ENCODE measurements around the gene CORO2B.

Gene CORO2B

GRCh38 chr15:68554721-68555678 lies 23.8 kb upstream of the CORO2B start:
- DNase-seq: no peak

DNA sequence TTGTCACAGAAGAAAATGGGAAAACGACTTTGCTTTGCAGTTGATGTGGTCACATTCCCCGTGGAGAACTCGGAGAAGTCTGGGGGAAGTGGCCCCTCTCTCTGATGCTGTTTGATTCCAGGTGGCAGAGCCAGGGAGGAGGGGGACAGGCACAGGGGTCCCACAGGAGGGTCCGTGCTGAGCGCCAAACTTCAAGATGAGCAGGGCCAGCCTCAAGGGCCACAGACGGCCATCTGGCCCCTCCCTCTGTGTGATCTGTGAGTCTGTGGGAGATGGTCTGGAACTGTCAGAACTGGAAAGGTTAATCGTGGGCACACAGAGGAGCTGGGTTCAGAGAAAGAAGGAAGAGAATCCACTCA lies 23.1 kb upstream of the CORO2B start:
- DNase-seq: no peak

DNA sequence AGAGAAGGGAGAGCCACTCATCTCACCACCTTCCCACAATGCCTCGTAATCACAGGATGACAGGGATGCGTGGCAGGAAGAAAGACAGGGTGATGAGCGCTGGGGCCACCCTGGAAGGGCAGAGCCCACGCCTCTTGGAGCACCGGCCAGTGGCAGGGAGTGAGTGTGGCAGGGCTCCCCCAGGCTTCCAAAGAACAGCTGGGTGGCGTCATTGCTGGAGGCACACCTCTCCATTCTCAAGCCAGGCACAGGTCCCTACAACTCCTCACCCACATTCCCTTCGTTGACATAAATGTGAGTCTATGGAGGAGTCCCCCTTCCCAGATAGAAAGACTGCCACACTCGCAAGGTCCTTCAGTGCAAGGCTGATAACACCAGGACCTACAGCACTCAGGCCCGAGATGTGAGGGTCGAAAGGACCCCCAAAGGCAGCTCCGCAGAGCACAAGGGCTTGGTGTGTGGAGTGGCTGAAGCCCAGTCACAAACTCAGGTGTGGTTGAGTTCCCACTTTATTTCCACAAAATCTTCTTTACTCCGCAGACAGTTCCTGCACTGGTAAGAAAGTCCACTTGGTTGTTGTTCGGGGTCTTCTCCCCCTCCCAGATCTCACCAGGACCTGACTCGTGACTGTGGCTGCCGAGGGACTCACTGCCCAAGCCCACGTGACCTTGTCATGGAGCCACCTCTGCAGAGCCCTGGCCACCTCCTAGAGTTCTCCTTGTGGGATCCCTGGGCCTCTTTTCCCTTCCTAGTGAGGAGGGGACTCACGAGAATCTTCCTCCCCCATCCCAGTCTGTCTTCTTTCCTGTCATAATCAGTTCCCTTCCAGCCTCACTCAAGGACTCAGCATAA lies 22.4 kb upstream of the CORO2B start:
- no peak for DNase-seq

DNA sequence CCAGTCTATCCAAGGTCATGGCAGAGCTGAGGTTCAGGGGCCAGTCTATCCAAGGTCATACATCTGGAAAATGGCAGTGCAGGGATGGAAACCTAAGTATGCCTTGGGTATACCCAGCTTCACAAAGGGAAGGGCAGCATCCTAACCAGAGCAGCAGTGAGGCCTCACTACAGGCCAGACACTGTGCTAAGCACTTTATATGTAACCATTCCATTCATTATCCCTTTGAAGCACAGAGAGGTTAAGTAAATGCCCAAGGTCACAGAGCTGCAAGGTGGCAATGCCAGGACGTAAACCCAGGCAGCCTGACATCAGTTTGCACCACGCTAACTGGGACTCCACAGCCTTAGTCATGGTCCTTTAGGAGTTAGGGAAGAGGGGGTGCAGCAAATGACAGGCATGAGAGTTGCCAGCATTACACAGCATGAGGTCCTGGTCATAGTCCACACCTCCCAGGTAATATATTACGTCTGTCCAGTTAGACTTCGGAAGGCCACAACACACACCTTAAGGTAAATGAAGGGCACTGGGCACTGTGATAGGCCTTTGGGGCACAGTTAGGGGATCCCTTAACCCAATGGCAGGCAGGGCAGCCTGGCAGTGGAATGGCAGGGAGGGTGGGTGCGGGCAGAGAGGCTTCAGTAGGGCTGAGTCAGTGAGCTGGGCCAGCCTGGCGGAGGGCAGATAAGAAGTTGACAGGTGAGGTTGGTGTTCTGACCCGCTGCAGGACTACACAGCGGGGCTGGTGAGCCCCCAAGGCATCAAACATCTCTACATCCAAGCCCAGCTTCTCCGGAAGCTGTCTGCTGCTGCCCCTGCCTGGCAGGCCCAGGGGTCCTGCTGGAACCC lies 21.1 kb upstream of the CORO2B start:
- no peak for DNase-seq

GRCh38 chr15:68558318-68559305 lies 20.2 kb upstream of the CORO2B start:
- no peak for DNase-seq

GRCh38 chr15:68559345-68560310 lies 19.2 kb upstream of the CORO2B start:
- peak in 1 of 2 experiments; percentile 52 for DNase-seq

DNA sequence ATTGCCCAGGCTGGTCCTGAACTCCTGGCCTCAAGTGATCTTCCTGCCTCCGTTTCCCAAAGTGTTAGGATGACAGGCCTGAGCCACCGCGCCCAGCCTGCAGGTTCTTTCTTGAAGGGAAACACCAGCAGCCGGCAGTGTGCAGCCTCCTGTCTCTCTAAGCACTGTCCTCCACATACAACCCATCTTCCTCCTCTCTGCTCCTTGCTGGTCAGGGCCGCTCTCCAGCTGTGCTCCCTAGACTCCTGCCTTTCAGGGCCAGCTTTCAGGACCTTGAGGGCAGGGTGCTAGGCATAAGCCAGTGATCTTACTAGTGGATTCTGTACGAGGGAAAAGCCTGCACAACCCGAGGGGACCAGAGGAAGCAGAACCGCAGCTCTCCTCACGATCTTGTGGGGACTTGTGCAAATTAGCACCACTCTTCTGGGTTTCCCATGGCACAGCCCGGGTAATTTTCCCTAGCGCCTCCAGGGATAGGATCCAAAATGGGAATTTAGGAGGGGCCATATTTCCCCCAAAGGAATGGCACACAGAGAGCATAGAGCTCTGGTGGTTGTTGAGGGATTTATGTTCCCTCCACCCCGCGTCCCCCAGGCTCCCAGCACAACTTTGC lies 18.2 kb upstream of the CORO2B start:
- DNase-seq: no peak

DNA sequence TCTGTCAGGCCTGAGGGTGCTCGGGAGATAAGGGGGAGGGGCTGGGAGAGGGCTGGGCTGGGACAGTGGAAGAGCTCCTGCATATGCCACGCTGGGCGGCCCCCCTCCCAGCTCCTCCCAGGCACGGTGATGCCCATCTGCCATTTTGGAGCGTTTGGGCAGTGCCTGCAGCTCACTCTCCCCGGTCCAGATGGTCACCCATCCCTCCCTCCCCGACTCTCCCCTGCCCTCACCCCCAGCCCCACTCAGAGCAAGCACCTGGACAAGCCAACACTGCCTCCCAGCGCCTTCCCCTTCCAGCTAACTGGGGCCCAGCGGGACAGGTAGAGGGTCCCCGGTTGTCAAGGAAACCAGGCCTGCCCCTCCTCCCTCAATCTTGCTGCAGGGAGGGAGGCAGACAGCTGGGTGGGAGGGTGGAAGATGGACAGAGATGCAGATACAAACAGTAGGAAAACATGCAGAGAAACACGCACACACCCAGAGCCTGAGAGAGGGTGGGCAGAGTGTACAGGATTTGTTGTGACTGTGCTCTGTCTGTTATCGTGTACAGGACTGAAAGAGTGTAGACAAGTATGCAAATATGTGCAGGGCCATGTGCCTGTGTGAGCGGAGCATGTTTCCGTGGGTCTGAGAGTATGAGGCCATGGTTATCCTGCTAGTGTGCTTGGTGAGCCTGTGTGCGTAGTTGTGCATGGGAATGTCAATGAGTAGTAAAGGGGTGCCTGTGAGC lies 17.5 kb upstream of the CORO2B start:
- no peak for DNase-seq

DNA sequence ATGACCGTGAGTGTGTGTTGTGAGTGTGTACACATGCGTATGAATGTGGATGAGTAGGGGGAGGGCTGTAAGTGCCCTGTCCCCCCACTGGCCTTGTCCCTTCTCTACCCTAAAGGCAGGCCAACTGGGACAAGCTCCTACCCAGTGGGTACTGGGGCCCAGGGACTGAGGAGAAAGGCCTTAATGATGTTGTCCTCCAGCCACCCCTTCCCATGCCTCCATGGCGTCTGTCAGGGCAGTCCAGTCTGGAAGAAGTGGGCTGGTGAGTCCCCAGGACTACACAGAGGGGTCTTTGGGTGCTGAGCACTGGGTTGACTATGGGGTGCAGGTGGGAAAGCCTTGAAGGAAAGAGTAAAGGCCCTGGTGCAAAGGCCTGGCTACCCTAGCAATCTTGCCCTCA lies 16.9 kb upstream of the CORO2B start:
- no peak for DNase-seq

DNA sequence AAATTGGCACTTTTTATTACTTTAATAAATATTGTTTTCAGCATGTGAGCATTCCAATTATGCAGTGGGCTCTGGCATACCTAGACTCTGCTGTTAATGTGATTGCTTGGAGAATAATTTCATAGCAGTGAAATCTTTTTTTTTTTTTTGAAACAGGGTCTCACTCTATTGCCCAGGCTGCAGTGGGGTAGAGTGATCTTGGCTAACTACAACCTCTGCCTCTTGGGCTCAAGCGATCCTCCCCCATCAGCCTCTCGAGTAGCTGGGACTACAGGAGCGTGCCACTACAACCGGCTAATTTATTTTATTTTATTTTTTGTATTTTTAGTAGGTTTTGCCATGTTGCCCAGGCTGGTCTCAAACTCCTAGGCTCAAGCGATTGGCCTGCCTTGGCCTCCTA lies 14.6 kb upstream of the CORO2B start:
- DNase-seq: no peak

DNA sequence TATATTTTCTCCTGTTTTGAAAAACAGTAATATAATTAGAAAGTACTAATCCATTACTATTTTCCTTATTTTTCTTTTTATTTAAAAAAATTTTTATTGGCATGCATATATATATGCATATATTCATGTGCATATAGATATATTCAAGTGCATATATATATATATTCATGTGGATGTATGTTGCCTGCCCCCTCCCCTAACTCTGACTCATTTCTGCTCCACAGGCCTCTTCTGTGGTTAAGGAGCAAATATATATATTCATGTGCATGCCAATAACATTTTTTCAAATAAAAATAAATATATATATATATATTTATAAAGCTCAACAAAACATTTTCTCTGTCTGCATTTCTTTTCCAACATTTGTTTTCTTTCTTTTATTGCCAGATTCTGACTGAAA lies 13.6 kb upstream of the CORO2B start:
- DNase-seq: no peak

GRCh38 chr15:68565726-68566125 lies 13.1 kb upstream of the CORO2B start:
- DNase-seq: no peak

DNA sequence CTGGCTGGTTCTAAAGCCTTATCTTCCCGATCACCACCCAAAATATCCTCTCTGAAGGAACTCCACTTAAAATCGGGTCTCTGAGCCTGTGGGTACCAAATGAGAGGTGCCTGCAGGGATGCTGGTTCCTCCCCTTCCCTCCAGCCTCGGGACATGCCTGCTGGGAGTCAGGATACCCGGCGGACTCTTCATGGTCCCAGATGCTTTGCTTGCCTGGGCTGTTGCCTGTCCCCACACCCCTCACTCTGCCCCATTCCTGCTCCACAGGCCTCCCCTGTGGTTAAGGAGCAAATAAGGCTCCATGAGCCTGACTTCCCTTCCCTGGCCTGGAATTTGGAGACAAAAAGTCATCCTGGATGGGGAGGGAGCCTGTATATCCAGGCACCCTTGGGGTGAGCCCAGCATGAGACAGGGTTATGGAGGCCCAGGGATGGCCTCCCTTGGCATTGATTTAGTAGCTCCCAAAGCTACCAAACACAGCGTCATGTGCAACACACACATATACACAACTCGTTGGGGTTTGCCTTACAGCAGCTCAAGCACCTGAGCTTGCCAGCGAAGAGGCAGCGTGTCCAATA lies 12.3 kb upstream of the CORO2B start:
- no peak for DNase-seq

GRCh38 chr15:68567345-68567744 lies 11.4 kb upstream of the CORO2B start:
- no peak for DNase-seq

- no peak for DNase-seq
These were observed 7.8 kb upstream of the CORO2B start for GRCh38 chr15:68570974-68571373.

GRCh38 chr15:68571582-68571981 lies 7.2 kb upstream of the CORO2B start:
- DNase-seq: no peak

- DNase-seq: no peak
These were observed 6.5 kb upstream of the CORO2B start for GRCh38 chr15:68572309-68572708.

DNA sequence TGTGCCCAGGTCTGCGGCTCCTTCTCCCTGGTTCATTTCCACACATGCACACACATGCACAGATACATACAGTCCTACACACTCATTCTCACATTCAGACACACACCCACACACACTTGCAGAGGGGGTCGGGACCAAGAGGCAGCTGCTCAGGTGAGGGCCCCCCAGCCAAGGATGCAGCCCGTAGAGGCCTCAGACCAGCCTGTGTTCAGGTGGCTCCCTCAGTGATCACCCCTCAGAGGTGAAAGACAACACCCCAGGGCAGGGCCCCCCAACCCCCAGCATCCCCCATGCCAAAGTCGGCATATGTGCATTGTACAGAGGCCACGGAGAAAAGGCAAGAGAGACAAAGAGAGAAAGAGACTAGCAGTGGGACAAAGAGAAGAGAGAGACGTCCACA lies 5.9 kb upstream of the CORO2B start:
- DNase-seq: no peak

DNA sequence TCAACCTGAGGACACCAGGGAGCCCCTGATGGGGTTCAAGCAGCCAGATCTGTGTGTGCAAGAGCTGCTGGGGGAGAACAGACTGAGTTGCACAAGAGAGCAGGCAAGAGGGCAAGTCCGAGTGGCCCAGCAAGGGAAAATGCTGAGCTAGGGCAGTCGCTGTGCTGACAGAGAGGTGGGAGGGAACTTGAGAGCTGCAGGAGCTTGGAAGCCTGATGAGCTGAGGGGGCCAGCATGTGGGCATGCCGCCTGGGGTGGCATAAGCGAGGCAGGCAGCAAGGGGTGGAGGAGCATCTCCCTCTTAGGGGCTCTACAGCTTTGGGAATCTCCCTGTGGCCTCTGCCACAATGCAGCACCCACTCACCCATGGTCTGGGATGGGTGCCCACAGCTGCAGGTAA lies 4.7 kb upstream of the CORO2B start:
- no peak for DNase-seq
